H1 (cell line): ENCODE measurements around the gene KCNC2. TPM values are rescaled to one million over a fixed set of nuclear protein-coding genes. Genes with fewer than 3 reads are reported as not detected.

Experiments
- CTCF ChIA-PET: fragments of 300-600 bp; sonication (Branson Sonifier 250); formaldehyde crosslinking; loops from one replicate; lab custom pipeline; 2021; ENCODE audit not compliant: partially characterized antibody; lab: Charles Lee
- POLR2A ChIA-PET: fragments of 300-600 bp; sonication (Branson Sonifier 250); formaldehyde crosslinking; loops from one replicate; lab custom pipeline; 2021; ENCODE audit warnings: inconsistent platforms; ENCODE audit not compliant: partially characterized antibody; lab: Charles Lee
- DNase-seq, 2 experiments: peaks; one replicate each; pipeline versions ENCODE4 v3.0.0 to v3.0.0-alpha.2; 2010 to 2022; ENCODE audit warnings: low spot score in 2 of 2, low read depth in 1 of 2, mixed read lengths in 1 of 2
- FAIRE-seq: peaks from 2 replicates; lab custom pipeline; 2011; peaks lifted over from hg19 to GRCh38; lab: Jason Lieb, UNC
- H2AFZ ChIP-seq: 2 replicates; pipeline ENCODE4 v1.8.1; 2012; ENCODE audit warnings: low read length, inconsistent platforms
- H2AK5ac ChIP-seq: 2 replicates; pipeline ENCODE4 v1.6.1; 2013; ENCODE audit warnings: low read depth, low read length
- H2BK120ac ChIP-seq: replicated peaks from 2 replicates; pipeline ENCODE3; 2013; ENCODE audit warnings: low read depth, low read length, inconsistent platforms
- H2BK12ac ChIP-seq: 2 replicates; pipeline ENCODE4 v1.6.1; 2013; ENCODE audit warnings: low read depth, low read length
- H2BK15ac ChIP-seq: 2 replicates; pipeline ENCODE4 v1.6.1; 2013; ENCODE audit warnings: low read length
- H2BK20ac ChIP-seq: 2 replicates; pipeline ENCODE4 v1.6.1; 2013; ENCODE audit warnings: low read length
- H2BK5ac ChIP-seq: 2 replicates; pipeline ENCODE4 v1.6.1; 2013; ENCODE audit warnings: low read depth, low read length
- H3K14ac ChIP-seq: 2 replicates; pipeline ENCODE4 v1.6.1; 2013; ENCODE audit warnings: inconsistent platforms; ENCODE audit not compliant: insufficient read length
- H3K18ac ChIP-seq: 2 replicates; pipeline ENCODE4 v1.6.1; 2013; ENCODE audit warnings: low read length; ENCODE audit errors: extremely low read depth
- H3K23ac ChIP-seq: 2 replicates; pipeline ENCODE4 v1.6.1; 2013; ENCODE audit warnings: inconsistent platforms; ENCODE audit not compliant: insufficient read length
- H3K23me2 ChIP-seq: 2 replicates; pipeline ENCODE4 v1.6.1; 2013; ENCODE audit warnings: low read depth, low read length
- H3K27ac ChIP-seq: 2 replicates; pipeline ENCODE4 v1.6.1; 2011; ENCODE audit warnings: low read depth, low read length, inconsistent platforms
- H3K27me3 ChIP-seq, 4 experiments: replicated peaks in 1 of 4; 1 replicate in 1 of 4; 2 replicates in 3 of 4; pipeline versions ENCODE4 v1.6.1 to v1.8.1; 2011 to 2013; ENCODE audit warnings: low read length in 3 of 4, mild to moderate bottlenecking in 3 of 4, inconsistent platforms in 2 of 4, mixed read lengths in 2 of 4, moderate library complexity in 1 of 4; ENCODE audit not compliant: control insufficient read depth in 3 of 4, insufficient read depth in 3 of 4; ENCODE audit errors: extremely low read depth in 1 of 4
- H3K36me3 ChIP-seq, 4 experiments: 2 replicates each; pipeline versions ENCODE4 v1.6.1 to v1.8.1; 2011 to 2013; ENCODE audit warnings: mild to moderate bottlenecking in 4 of 4, low read length in 3 of 4, moderate library complexity in 2 of 4, control low read depth in 1 of 4, inconsistent platforms in 1 of 4; ENCODE audit not compliant: insufficient read depth in 4 of 4, control insufficient read depth in 2 of 4
- H3K4ac ChIP-seq: replicated peaks from 2 replicates; pipeline ENCODE3; 2013; ENCODE audit warnings: low read length, low read depth, mixed read lengths, inconsistent platforms; ENCODE audit not compliant: insufficient read length
- H3K4me1 ChIP-seq, 4 experiments: replicated peaks in 1 of 4; 1 replicate in 1 of 4; 2 replicates in 3 of 4; pipeline versions ENCODE4 v1.6.1 to v1.8.1; 2011 to 2013; ENCODE audit warnings: low read length in 3 of 4, inconsistent platforms in 2 of 4, mixed read lengths in 1 of 4; ENCODE audit not compliant: insufficient read depth in 4 of 4, control insufficient read depth in 3 of 4
- H3K4me2 ChIP-seq, 2 experiments: 2 replicates each; pipeline versions ENCODE4 v1.6.1 to v1.8.1; 2011 to 2013; ENCODE audit warnings: low read depth in 2 of 2, low read length in 2 of 2, control low read depth in 1 of 2, inconsistent platforms in 1 of 2, mild to moderate bottlenecking in 1 of 2; ENCODE audit not compliant: insufficient read depth in 1 of 2
- H3K4me3 ChIP-seq, 4 experiments: fragments of 200-600, 300-600 bp in 1 of 4; sonication (generic), shearing (Covaris generic), sonication (Bioruptor Twin) in 1 of 4; 2 replicates each; pipeline versions ENCODE4 v1.5.1 to v1.8.1; 2011 to 2016; ENCODE audit warnings: low read length in 4 of 4, low read depth in 3 of 4, control low read depth in 2 of 4, inconsistent platforms in 2 of 4, mild to moderate bottlenecking in 2 of 4, mixed read lengths in 1 of 4, moderate library complexity in 1 of 4; ENCODE audit not compliant: insufficient read depth in 2 of 4; ENCODE audit errors: extremely low read depth in 1 of 4
- H3K56ac ChIP-seq: replicated peaks from 2 replicates; pipeline ENCODE3; 2013; ENCODE audit warnings: low read depth, mild to moderate bottlenecking, mixed read lengths, low read length, inconsistent platforms; ENCODE audit not compliant: insufficient read length
- H3K79me1 ChIP-seq: 2 replicates; pipeline ENCODE4 v1.6.1; 2013; ENCODE audit warnings: low read depth, low read length, control low read depth
- H3K79me2 ChIP-seq, 2 experiments: 2 replicates each; pipeline versions ENCODE4 v1.6.1 to v1.8.1; 2012 to 2013; ENCODE audit warnings: low read length in 2 of 2, mild to moderate bottlenecking in 2 of 2, inconsistent platforms in 1 of 2; ENCODE audit not compliant: insufficient read depth in 2 of 2, control insufficient read depth in 1 of 2
- H3K9ac ChIP-seq, 4 experiments: replicated peaks in 1 of 4; 1 replicate in 1 of 4; 2 replicates in 3 of 4; pipeline versions ENCODE4 v1.6.1 to v1.8.1; 2011 to 2013; ENCODE audit warnings: low read depth in 3 of 4, low read length in 3 of 4, control low read depth in 2 of 4, mild to moderate bottlenecking in 2 of 4, moderate library complexity in 2 of 4, inconsistent platforms in 1 of 4; ENCODE audit errors: extremely low read depth in 1 of 4
- H3K9me3 ChIP-seq, 2 experiments: 2 replicates each; pipeline versions ENCODE4 v1.6.1 to v1.8.1; 2012 to 2013; ENCODE audit warnings: mild to moderate bottlenecking in 2 of 2, moderate library complexity in 2 of 2, control low read depth in 1 of 2, inconsistent platforms in 1 of 2, low read depth in 1 of 2, low read length in 1 of 2, mixed read lengths in 1 of 2; ENCODE audit not compliant: insufficient read depth in 2 of 2
- H4K20me1 ChIP-seq, 2 experiments: replicated peaks in 1 of 2; 2 replicates each; pipeline versions ENCODE3 to v1.8.1; 2011 to 2013; ENCODE audit warnings: inconsistent platforms in 2 of 2, low read length in 2 of 2, mild to moderate bottlenecking in 1 of 2; ENCODE audit not compliant: insufficient read depth in 2 of 2, control insufficient read depth in 1 of 2
- H4K5ac ChIP-seq: 2 replicates; pipeline ENCODE4 v1.6.1; 2013; ENCODE audit warnings: low read length, low read depth, mixed read lengths, inconsistent platforms; ENCODE audit not compliant: insufficient read length
- H4K8ac ChIP-seq: 2 replicates; pipeline ENCODE4 v1.8.0; 2013; ENCODE audit warnings: mild to moderate bottlenecking, moderate library complexity, low read length, inconsistent platforms; ENCODE audit not compliant: insufficient read depth; ENCODE audit errors: extremely low read depth
- H4K91ac ChIP-seq: replicated peaks from 2 replicates; pipeline ENCODE3; 2013; ENCODE audit warnings: low read length, mixed read lengths, inconsistent platforms; ENCODE audit not compliant: insufficient read length
- ASH2L ChIP-seq: fragments of 200-600, 300-600 bp; sonication (generic); IDR thresholded peaks from one replicate; pipeline ENCODE4 v1.7.1; 2017; ENCODE audit warnings: low read length
- CEBPB ChIP-seq: IDR thresholded peaks from 2 replicates; pipeline ENCODE4 v1.6.1; 2012; ENCODE audit warnings: low read depth, low read length
- CREB1 ChIP-seq: IDR thresholded peaks from 2 replicates; pipeline ENCODE4 v1.6.1; 2012; ENCODE audit warnings: inconsistent platforms
- HDAC2 ChIP-seq, 2 experiments: fragments of 300-600 bp in 1 of 2; sonication (generic) in 1 of 2; IDR thresholded peaks; 2 replicates each; pipeline ENCODE4 v1.6.1; 2011 to 2012; ENCODE audit warnings: low read depth in 2 of 2, low read length in 2 of 2, mild to moderate bottlenecking in 2 of 2, moderate library complexity in 2 of 2, borderline replicate concordance in 1 of 2, inconsistent platforms in 1 of 2
- JUN ChIP-seq: IDR thresholded peaks from 2 replicates; pipeline ENCODE4 v1.6.1; 2011; ENCODE audit warnings: low read depth, mild to moderate bottlenecking, improper control_type of control experiment, low read length
- PHF8 ChIP-seq: fragments of 200-600 bp; sonication (generic); conservative IDR thresholded peaks from 2 replicates; pipeline ENCODE4 v1.7.1; 2012; ENCODE audit warnings: low read depth, mild to moderate bottlenecking, inconsistent platforms, low read length, moderate library complexity
- SP4 ChIP-seq: IDR thresholded peaks from 2 replicates; pipeline ENCODE4 v1.6.1; 2012; ENCODE audit warnings: low read length, inconsistent platforms
- TAF1 ChIP-seq: IDR thresholded peaks from 2 replicates; pipeline ENCODE4 v1.6.1; 2011; ENCODE audit warnings: mild to moderate bottlenecking, low read depth, low read length
- TAF7 ChIP-seq: optimal IDR thresholded peaks from 2 replicates; pipeline ENCODE3; 2011; ENCODE audit warnings: low read depth, mild to moderate bottlenecking, inconsistent platforms, low read length, moderate library complexity, borderline replicate concordance
- YY1 ChIP-seq: IDR thresholded peaks from 2 replicates; pipeline ENCODE4 v1.6.1; 2011; ENCODE audit warnings: low read depth, mild to moderate bottlenecking, low read length
- WGBS, 2 experiments: shearing (Covaris generic) in 1 of 2; methylation state at CpG; one replicate each; pipeline versions ENCODE4 v1.1.6 to v1.1.7; 2013 to 2015; ENCODE audit warnings: low lambda C conversion rate in 2 of 2, mixed read lengths in 2 of 2, inconsistent platforms in 1 of 2, low coverage in 1 of 2, missing lambda C conversion rate in 1 of 2; ENCODE audit not compliant: insufficient replicate concordance in 2 of 2, insufficient coverage in 1 of 2, insufficient read length in 1 of 2; ENCODE audit errors: extremely low coverage in 1 of 2, missing lambda C conversion rate in 1 of 2; 5-methylcytosine and 5-hydroxymethylcytosine counted together
- polyA plus RNA-seq, 7 experiments: library from polyadenylated mRNA; depleted of rRNA in 3 of 7; stranded (reverse) in 5 of 7; unstranded in 2 of 7; fragments of >200 nt in 5 of 7; fragments of 200-250 nt in 2 of 7; gene quantifications; 1 replicate in 5 of 7; 2 replicates in 1 of 7; 4 replicates in 1 of 7; pipeline versions ENCODE4 v1.2.1 to v1.2.3, GENCODE V29; 2011 to 2013; ENCODE audit warnings: missing spikeins in 2 of 7, mixed read lengths in 2 of 7
- total RNA-seq: library from RNA; stranded (reverse); fragmentation: NEBNext Ultra II Directional; extraction: Animal tissue kit (Norgen Biotek cat#: 25700); gene quantifications from 2 replicates; pipeline ENCODE4 v1.2.1, GENCODE V29; 2021
- TF ChIP-seq, protein P1 (sequence below): IDR thresholded peaks from 2 replicates; pipeline ENCODE4 v1.6.1; 2011; ENCODE audit warnings: low read depth, mild to moderate bottlenecking, low read length; ENCODE audit not compliant: insufficient read depth

KCNC2 gene
- total and polyA plus RNA-seq, 2 of the 8 experiments (the other 6 are each of a cell fraction or from before 2014, with no cell fraction given): 0.03 TPM; not detected in 1

DNA sequence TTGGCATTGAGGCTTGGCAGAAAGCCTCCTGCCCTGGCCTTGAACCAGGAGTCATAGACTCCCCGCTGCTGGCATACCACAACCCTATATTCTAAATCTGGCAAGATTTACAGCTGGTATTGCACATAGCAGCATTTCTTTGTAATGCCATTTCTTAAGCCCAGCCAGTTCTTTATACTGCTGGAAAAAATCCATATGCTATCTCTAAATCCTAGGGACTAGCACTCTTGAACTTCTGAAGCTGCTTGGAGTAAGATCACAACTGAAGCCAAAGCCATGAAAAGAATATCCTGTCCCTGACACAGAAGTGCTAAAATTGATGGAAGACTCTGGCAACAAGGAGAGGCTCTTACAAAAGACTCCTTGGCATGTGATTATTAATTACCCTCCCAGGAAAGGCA, 89.3 kb downstream of the KCNC2 start:
- peaks cover 0 to 2% (median 0%) of the 10 kb centered on the region in 4 experiments; a peak in 1 of 7 replicates for H3K4me1 ChIP-seq
- 85% methylated on average over 1 of the region's 1 CpG; no CpG with 5 or more reads in 1 of the 2 experiments for WGBS, 2 experiments
- no peak overlapping the region for H3K4me2 ChIP-seq
- H3K27ac ChIP-seq: no peak overlapping the region
- no peaks in the 10 kb centered on the region for H3K27me3 ChIP-seq
- H3K9ac ChIP-seq: no peak overlapping the region
- no peak overlapping the region for H3K4ac ChIP-seq
- no peaks in the 10 kb centered on the region for H3K23me2 ChIP-seq
- no peak overlapping the region for H3K14ac ChIP-seq
- H2BK20ac ChIP-seq: no peak overlapping the region
- no peaks in the 10 kb centered on the region for H3K79me1 ChIP-seq
- no peaks in the 10 kb centered on the region for H3K9me3 ChIP-seq
- DNase-seq (no peak), FAIRE-seq (no peak)
- H3K36me3 ChIP-seq: no peaks in the 10 kb centered on the region
- H4K5ac ChIP-seq: no peak overlapping the region
- TF ChIP-seq PHF8 (no peak), YY1 (no peak), TAF1 (no peak), SP4 (no peak), CREB1 (no peak), ASH2L (no peak), CEBPB (no peak), HDAC2 (IDR thresholded peaks at IDR 0.05; ENCODE audit: borderline replicate concordance in 1 of 2, low read depth in 2 of 2, low read length in 2 of 2) (no peak), TAF7 (no peak), JUN (no peak)
- TF ChIP-seq, protein P1, sequence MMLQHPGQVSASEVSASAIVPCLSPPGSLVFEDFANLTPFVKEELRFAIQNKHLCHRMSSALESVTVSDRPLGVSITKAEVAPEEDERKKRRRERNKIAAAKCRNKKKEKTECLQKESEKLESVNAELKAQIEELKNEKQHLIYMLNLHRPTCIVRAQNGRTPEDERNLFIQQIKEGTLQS: no peak
- ChIA-PET CTCF (interaction anchor here (0.8 kb wide), 1 partner anchor 11 kb away, joined by 4 read pairs; no protein-coding TSS in a partner anchor), POLR2A (no interaction called here)
- H2AFZ ChIP-seq: no peak overlapping the region
- H2BK120ac ChIP-seq: no peak overlapping the region
- H3K56ac ChIP-seq: no peak overlapping the region
- H4K20me1 ChIP-seq: no peaks in the 10 kb centered on the region
- H4K91ac ChIP-seq: no peak overlapping the region
- H2AK5ac ChIP-seq: no peak overlapping the region
- no peak overlapping the region for H4K8ac ChIP-seq
- no peak overlapping the region for H3K23ac ChIP-seq
- no peak overlapping the region for H2BK12ac ChIP-seq
- no peak overlapping the region for H2BK5ac ChIP-seq
- H3K4me3 ChIP-seq: no peak overlapping the region
- H3K79me2 ChIP-seq: no peaks in the 10 kb centered on the region
- no peak overlapping the region for H3K18ac ChIP-seq
- H2BK15ac ChIP-seq: no peak overlapping the region
